ENCODE results near the gene RAB11FIP5. TPM values are rescaled to one million over a fixed set of nuclear protein-coding genes. Genes with fewer than 3 reads are reported as not detected.

Gene RAB11FIP5
- total RNA-seq, 1 donor from 2014 or later, result 25.4 TPM

GRCh38 chr2:73091696-73092095, 21.1 kb downstream of the RAB11FIP5 start:
- TF ChIP-seq CTCF (IDR thresholded peaks at IDR 0.05; ENCODE audit: unreplicated experiment), result no peak
- Mint-ChIP-seq H3K4me1 (peaks cover 33% of the 10 kb centered on the region), H3K27ac (peak overlapping the region; percentile 68), H3K4me3 (no peak overlapping the region), H3K9me3 (no peaks in the 10 kb centered on the region), H3K27me3 (ENCODE audit: low read depth) (no peaks in the 10 kb centered on the region), H3K36me3 (peaks cover 3% of the 10 kb centered on the region)
- no peak for DNase-seq (ENCODE audit: low spot score in 2 of 2, unreplicated experiment in 2 of 2)

- no peak overlapping the region for H3K4me3 Mint-ChIP-seq
- DNase-seq (ENCODE audit: low spot score in 2 of 2, unreplicated experiment in 2 of 2), result no peak
- H3K4me1 Mint-ChIP-seq, result peaks cover 33% of the 10 kb centered on the region
- no peak for TF ChIP-seq CTCF (IDR thresholded peaks at IDR 0.05; ENCODE audit: unreplicated experiment)
- peaks cover 3% of the 10 kb centered on the region for H3K36me3 Mint-ChIP-seq
- no peaks in the 10 kb centered on the region for H3K27me3 Mint-ChIP-seq (ENCODE audit: low read depth)
- H3K9me3 Mint-ChIP-seq, result no peaks in the 10 kb centered on the region
- peak overlapping the region; percentile 48 for H3K27ac Mint-ChIP-seq
These were observed 21.6 kb downstream of the RAB11FIP5 start for GRCh38 chr2:73091164-73091563.

DNA sequence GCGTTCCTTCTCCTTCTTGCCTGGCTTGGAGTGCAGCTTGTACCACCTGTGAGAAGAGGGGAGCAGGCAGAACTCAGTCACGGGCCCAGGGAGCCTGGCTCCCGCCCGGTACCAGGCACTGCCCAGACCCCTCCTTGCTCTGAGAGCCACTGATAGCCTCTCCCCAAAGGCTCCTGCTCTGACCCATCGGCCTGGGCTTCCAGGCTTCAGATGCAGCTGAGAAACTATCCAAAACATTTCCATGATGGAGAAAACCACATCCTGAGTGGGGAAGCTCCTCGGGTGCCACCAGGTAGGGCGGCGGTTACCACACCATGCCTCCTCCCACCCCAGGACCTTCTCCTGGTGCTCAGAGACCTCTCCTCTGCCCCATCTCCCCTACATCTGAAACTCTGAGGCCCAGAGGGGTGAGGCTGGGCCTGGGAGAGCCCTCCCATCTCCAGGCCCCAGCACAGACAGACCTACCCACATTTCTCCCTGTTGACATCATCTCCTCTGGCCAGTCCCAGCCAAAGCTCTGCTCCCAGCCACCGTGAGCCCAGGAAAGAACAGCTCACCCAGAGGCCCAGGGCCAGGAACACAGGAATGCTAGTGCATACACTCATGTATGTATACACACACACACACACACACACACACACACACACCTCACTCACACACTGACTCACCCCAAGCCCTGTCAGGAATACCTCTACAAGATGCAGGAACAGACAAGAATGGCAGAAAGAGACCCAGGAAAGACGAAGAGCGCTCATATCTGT, 23.3 kb downstream of the RAB11FIP5 start:
- H3K27me3 Mint-ChIP-seq (ENCODE audit: low read depth), result no peaks in the 10 kb centered on the region

GRCh38 chr2:73088703-73089102, 24.0 kb downstream of the RAB11FIP5 start:
- H3K36me3 Mint-ChIP-seq, result peaks cover 3% of the 10 kb centered on the region
- H3K9me3 Mint-ChIP-seq, result no peaks in the 10 kb centered on the region
- H3K27me3 Mint-ChIP-seq (ENCODE audit: low read depth), result no peaks in the 10 kb centered on the region
- peaks cover 38% of the 10 kb centered on the region for H3K4me1 Mint-ChIP-seq
- H3K27ac Mint-ChIP-seq, result peak overlapping the region; percentile 97
- TF ChIP-seq CTCF (IDR thresholded peaks at IDR 0.05; ENCODE audit: unreplicated experiment), result no peak
- DNase-seq (ENCODE audit: low spot score in 2 of 2, unreplicated experiment in 2 of 2), result no peak
- no peak overlapping the region for H3K4me3 Mint-ChIP-seq

More for the DNA sequence above, 23.3 kb downstream of the RAB11FIP5 start:
- H3K4me1 Mint-ChIP-seq, result peaks cover 40% of the 10 kb centered on the region
- no peaks in the 10 kb centered on the region for H3K9me3 Mint-ChIP-seq
- peaks cover 3% of the 10 kb centered on the region for H3K36me3 Mint-ChIP-seq
- H3K27ac Mint-ChIP-seq, result peak overlapping the region; percentile 97
- H3K4me3 Mint-ChIP-seq, result peak overlapping the region; percentile 15
- no peak for TF ChIP-seq CTCF (IDR thresholded peaks at IDR 0.05; ENCODE audit: unreplicated experiment)
- peak; percentile 51 to 69 for DNase-seq (ENCODE audit: low spot score in 2 of 2, unreplicated experiment in 2 of 2)

- no peak for DNase-seq (ENCODE audit: low spot score in 2 of 2, unreplicated experiment in 2 of 2)
- no peak for TF ChIP-seq CTCF (IDR thresholded peaks at IDR 0.05; ENCODE audit: unreplicated experiment)
- Mint-ChIP-seq H3K36me3 (peaks cover 3% of the 10 kb centered on the region), H3K27ac (peak overlapping the region; percentile 64), H3K4me3 (no peak overlapping the region), H3K4me1 (peaks cover 38% of the 10 kb centered on the region), H3K27me3 (ENCODE audit: low read depth) (no peaks in the 10 kb centered on the region), H3K9me3 (no peaks in the 10 kb centered on the region)
These were observed 24.5 kb downstream of the RAB11FIP5 start for GRCh38 chr2:73088211-73088610.

Data from mesothelial cell of epicardium (in vitro differentiated cells).